ENCODE data around the gene CAGE1. TPM values are rescaled to one million over a fixed set of nuclear protein-coding genes. Genes with fewer than 3 reads are reported as not detected.
A peak's percentile ranks its signal among the peaks of the same experiment; 100 is the strongest.

The CAGE1 gene
- total RNA-seq, 1 donor from 2014 or later, result not detected

DNA sequence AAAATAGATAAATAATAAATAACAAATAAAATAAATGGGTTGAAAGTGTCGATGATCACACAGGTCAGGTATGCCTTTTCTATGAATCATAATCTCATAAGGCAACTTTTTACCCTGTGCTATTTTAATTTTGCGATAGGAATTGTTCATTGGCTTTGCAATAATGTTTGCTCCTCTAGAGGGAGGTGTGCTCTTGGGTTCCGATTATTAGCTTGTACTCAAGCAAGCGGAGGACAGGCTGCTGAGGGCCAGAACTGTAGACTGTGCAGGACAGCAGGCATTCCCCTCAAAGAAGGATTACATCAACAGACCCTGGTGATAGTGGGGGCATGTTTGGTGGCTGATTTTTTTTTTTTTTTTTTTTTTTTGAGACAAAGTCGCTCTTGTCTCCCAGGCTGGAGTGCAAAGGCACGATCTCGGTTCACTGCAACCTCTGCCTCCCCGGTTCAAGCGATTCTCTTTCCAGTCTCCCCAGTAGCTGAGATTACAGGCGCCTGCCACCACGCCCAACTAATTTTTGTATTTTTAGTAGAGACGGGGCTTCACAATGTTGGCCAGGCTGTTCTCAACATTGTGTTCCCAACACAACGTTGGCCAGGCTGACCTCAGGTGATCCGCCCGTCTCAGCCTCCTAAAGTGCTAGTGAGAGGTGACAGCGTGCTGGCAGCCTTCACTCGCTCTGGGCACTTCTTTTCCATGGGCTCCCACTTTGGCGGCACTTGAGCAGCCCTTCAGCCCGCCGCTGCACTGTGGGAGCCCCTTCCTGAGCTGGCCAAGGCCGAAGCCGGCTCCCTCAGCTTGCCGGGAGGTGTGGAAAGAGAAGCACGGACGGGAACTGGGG lies 35.6 kb upstream of the CAGE1 start:
- Mint-ChIP-seq H3K9me3 (ENCODE audit: low read depth) (no peaks in the 10 kb centered on the region), H3K4me1 (ENCODE audit: low read depth) (peaks cover 5% of the 10 kb centered on the region), H3K27ac (ENCODE audit: unreplicated experiment) (no peak overlapping the region), H3K36me3 (ENCODE audit: low read depth) (no peaks in the 10 kb centered on the region), H3K27me3 (ENCODE audit: low read depth) (no peaks in the 10 kb centered on the region), H3K4me3 (ENCODE audit: unreplicated experiment) (no peak overlapping the region)
- TF ChIP-seq, protein P1, sequence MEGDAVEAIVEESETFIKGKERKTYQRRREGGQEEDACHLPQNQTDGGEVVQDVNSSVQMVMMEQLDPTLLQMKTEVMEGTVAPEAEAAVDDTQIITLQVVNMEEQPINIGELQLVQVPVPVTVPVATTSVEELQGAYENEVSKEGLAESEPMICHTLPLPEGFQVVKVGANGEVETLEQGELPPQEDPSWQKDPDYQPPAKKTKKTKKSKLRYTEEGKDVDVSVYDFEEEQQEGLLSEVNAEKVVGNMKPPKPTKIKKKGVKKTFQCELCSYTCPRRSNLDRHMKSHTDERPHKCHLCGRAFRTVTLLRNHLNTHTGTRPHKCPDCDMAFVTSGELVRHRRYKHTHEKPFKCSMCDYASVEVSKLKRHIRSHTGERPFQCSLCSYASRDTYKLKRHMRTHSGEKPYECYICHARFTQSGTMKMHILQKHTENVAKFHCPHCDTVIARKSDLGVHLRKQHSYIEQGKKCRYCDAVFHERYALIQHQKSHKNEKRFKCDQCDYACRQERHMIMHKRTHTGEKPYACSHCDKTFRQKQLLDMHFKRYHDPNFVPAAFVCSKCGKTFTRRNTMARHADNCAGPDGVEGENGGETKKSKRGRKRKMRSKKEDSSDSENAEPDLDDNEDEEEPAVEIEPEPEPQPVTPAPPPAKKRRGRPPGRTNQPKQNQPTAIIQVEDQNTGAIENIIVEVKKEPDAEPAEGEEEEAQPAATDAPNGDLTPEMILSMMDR (IDR thresholded peaks at IDR 0.05), result peak; percentile 84
- DNase-seq (ENCODE audit: low spot score), result no peak

DNA sequence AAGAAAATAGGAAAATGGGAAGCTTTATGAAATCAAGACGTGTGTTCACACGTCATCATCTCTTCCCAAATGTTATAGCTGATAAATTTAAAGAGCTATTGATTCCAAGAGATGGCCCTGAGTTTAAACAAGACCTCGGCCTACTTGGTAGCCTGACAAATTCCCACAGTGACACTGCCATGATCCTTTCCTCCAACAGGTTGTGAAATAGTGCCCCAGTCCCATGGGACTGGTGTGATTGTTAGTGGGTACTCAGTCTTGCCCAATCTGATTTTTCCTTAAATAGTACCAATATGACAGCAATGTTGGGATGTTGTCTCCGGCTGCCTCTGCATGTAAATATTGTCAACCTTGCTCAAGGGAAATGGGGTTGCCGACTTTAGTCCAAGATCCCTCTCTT lies 34.5 kb upstream of the CAGE1 start:
- Mint-ChIP-seq H3K4me3 (ENCODE audit: unreplicated experiment) (no peak overlapping the region), H3K27ac (ENCODE audit: unreplicated experiment) (no peak overlapping the region), H3K27me3 (ENCODE audit: low read depth) (no peaks in the 10 kb centered on the region), H3K36me3 (ENCODE audit: low read depth) (no peaks in the 10 kb centered on the region), H3K9me3 (ENCODE audit: low read depth) (no peaks in the 10 kb centered on the region), H3K4me1 (ENCODE audit: low read depth) (peaks cover 9% of the 10 kb centered on the region)
- TF ChIP-seq, protein P1 (IDR thresholded peaks at IDR 0.05), result no peak
- DNase-seq (ENCODE audit: low spot score), result no peak

DNA sequence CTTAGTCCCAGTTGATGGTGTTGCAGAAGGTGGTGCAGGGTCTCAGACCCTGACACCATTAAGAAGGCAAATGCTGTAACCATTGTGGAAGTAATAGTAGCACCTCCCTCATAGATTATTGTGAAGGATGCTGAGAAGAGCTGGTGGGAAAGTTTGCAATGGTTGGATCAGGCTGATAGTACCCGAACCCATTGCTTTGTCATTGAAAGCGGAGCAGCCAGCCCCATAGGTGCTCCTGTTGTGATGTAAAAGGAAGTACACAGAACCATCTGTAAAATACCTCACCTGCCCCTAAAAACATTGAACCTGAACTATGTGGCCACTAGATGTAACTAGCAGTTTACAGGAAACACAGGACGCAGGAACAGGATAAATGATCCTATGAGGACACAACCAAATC lies 31.5 kb upstream of the CAGE1 start:
- Mint-ChIP-seq H3K4me1 (ENCODE audit: low read depth) (peaks cover 24% of the 10 kb centered on the region), H3K36me3 (ENCODE audit: low read depth) (peaks cover 11% of the 10 kb centered on the region), H3K9me3 (ENCODE audit: low read depth) (no peaks in the 10 kb centered on the region), H3K4me3 (ENCODE audit: unreplicated experiment) (no peak overlapping the region), H3K27ac (ENCODE audit: unreplicated experiment) (no peak overlapping the region), H3K27me3 (ENCODE audit: low read depth) (no peaks in the 10 kb centered on the region)
- TF ChIP-seq, protein P1 (IDR thresholded peaks at IDR 0.05), result no peak
- DNase-seq (ENCODE audit: low spot score), result no peak

DNA sequence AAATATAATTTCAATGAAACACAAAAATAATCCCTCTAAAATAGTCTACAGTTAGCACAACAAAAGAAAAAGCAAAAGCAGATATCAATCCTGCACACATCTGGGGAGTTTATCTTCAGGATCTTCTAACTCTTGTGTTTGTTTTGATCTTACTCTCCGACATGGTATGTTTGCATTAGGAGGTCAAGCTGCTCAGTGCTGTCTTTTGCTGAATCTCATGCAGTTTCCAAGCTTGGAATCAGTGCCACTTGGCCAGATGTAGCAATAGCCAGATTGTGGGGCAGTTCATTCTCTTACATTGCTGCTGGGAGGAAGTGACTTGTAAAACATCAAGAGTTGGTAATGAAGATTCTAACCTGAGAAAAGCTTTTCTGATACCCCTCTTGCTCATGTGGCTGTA lies 29.5 kb upstream of the CAGE1 start:
- DNase-seq (ENCODE audit: low spot score), result no peak
- H3K4me3 Mint-ChIP-seq (ENCODE audit: unreplicated experiment), result no peak overlapping the region
- H3K36me3 Mint-ChIP-seq (ENCODE audit: low read depth), result peaks cover 24% of the 10 kb centered on the region
- H3K4me1 Mint-ChIP-seq (ENCODE audit: low read depth), result peaks cover 26% of the 10 kb centered on the region
- no peaks in the 10 kb centered on the region for H3K27me3 Mint-ChIP-seq (ENCODE audit: low read depth)
- TF ChIP-seq, protein P1 (IDR thresholded peaks at IDR 0.05), result no peak
- no peaks in the 10 kb centered on the region for H3K9me3 Mint-ChIP-seq (ENCODE audit: low read depth)
- no peak overlapping the region for H3K27ac Mint-ChIP-seq (ENCODE audit: unreplicated experiment)

DNA sequence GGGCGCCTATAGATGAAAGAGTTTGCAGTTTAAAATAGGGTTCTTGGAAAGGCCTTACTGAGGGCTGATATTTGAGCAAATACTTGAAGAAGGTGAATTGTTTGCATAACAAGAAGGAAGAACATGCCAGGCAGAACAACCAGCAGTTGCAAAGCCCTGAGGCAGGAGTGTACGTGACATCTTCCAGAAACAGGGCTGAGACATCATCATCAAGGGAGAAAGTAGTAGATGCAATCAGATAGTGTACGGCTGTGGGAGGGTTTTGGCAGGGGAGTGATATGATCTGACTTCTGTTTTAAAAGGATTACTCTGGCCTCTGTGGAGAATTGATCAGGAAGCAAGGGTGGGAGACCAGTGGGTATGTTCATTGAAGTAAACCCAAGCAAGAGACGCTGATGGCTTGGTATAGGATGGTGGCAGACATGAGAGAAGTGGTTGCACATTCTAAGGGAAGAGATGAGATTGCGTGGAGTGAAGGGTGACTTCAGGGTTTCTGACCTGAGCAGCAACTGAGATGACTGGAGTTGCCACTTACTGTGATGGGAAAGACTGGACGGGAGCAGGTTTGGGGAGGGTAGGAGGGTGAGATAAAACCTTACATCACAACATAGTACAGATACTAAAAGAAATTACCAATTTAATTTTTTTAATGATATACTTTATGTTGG lies 28.8 kb upstream of the CAGE1 start:
- Mint-ChIP-seq H3K36me3 (ENCODE audit: low read depth) (peaks cover 27% of the 10 kb centered on the region), H3K27me3 (ENCODE audit: low read depth) (no peaks in the 10 kb centered on the region), H3K4me3 (ENCODE audit: unreplicated experiment) (no peak overlapping the region), H3K4me1 (ENCODE audit: low read depth) (peaks cover 33% of the 10 kb centered on the region), H3K9me3 (ENCODE audit: low read depth) (no peaks in the 10 kb centered on the region), H3K27ac (ENCODE audit: unreplicated experiment) (peak overlapping the region; percentile 30)
- DNase-seq (ENCODE audit: low spot score), result no peak
- TF ChIP-seq, protein P1 (IDR thresholded peaks at IDR 0.05), result no peak
